MM.1S (cell line): ENCODE data around the gene LIPI.
"Not testable (repeated sequence)": the region's sequence is repeated elsewhere in the genome, so short reads cannot be mapped to it uniquely, and the experiment has no call there.

Source experiments
- DNase-seq: peaks from one replicate; pipeline ENCODE4 v3.0.0-alpha.2; 2015
- H2AFZ ChIP-seq: fragments of 300-600 bp; sonication (generic); 2 replicates; pipeline ENCODE4 v1.6.0; 2016; ENCODE audit warnings: antibody characterized with exemption, low read length
- H3F3A ChIP-seq: fragments of 300-600 bp; sonication (generic); 2 replicates; pipeline ENCODE4 v1.6.1; 2016; ENCODE audit warnings: mild to moderate bottlenecking, antibody characterized with exemption, low read length, moderate library complexity, mixed read lengths; ENCODE audit not compliant: insufficient read depth
- H3K27ac ChIP-seq: fragments of 300-600 bp; sonication (generic); 2 replicates; pipeline ENCODE4 v1.5.1; 2016; ENCODE audit warnings: mild to moderate bottlenecking, low read length
- H3K27me3 ChIP-seq: fragments of 300-600 bp; sonication (generic); replicated peaks from 2 replicates; pipeline ENCODE4 v1.6.0; 2016; ENCODE audit warnings: low read length; ENCODE audit not compliant: insufficient read depth
- H3K36me3 ChIP-seq: fragments of 300-600 bp; sonication (generic); replicated peaks from 2 replicates; pipeline ENCODE4 v1.6.1; 2016; ENCODE audit warnings: mild to moderate bottlenecking, low read length, mixed read lengths; ENCODE audit not compliant: insufficient read depth
- H3K4me1 ChIP-seq: fragments of 300-600 bp; sonication (generic); 2 replicates; pipeline ENCODE4 v1.6.1; 2016; ENCODE audit warnings: low read length, mixed read lengths
- H3K4me2 ChIP-seq: fragments of 300-600 bp; sonication (generic); 2 replicates; pipeline ENCODE4 v1.6.0; 2016; ENCODE audit warnings: low read depth, low read length
- H3K4me3 ChIP-seq: fragments of 300-600 bp; sonication (generic); 2 replicates; pipeline ENCODE4 v1.5.1; 2016; ENCODE audit warnings: low read length, mixed read lengths
- H3K79me2 ChIP-seq: fragments of 300-600 bp; sonication (generic); 2 replicates; pipeline ENCODE4 v1.6.1; 2016; ENCODE audit warnings: mixed run types, low read length, mixed read lengths
- H3K9ac ChIP-seq: fragments of 300-600 bp; sonication (generic); 2 replicates; pipeline ENCODE4 v1.6.1; 2016; ENCODE audit warnings: low read length, mixed read lengths
- H3K9me2 ChIP-seq: fragments of 300-600 bp; sonication (generic); replicated peaks from 2 replicates; pipeline ENCODE4 v1.6.1; 2016; ENCODE audit warnings: mild to moderate bottlenecking, low read length, mixed read lengths; ENCODE audit not compliant: insufficient read depth
- H3K9me3 ChIP-seq: fragments of 300-600 bp; sonication (generic); replicated peaks from 2 replicates; pipeline ENCODE4 v1.6.1; 2016; ENCODE audit warnings: mild to moderate bottlenecking, low read length, mixed read lengths; ENCODE audit not compliant: insufficient read depth
- H4K20me1 ChIP-seq: fragments of 300-600 bp; sonication (generic); 2 replicates; pipeline ENCODE4 v1.6.1; 2016; ENCODE audit warnings: mild to moderate bottlenecking, low read length, moderate library complexity, mixed read lengths; ENCODE audit not compliant: insufficient read depth
- CTCF ChIP-seq: fragments of 300-600 bp; sonication (generic); IDR thresholded peaks from 2 replicates; pipeline ENCODE4 v1.5.1; 2016; ENCODE audit warnings: antibody characterized with exemption, low read length, mixed read lengths
- EZH2 ChIP-seq: fragments of 300-600 bp; sonication (generic); optimal IDR thresholded peaks from 2 replicates; pipeline ENCODE3; 2017; ENCODE audit warnings: low read depth, mild to moderate bottlenecking, antibody characterized with exemption, low read length, mixed read lengths
- EZH2phosphoT487 ChIP-seq: fragments of 300-600 bp; sonication (generic); IDR thresholded peaks from 2 replicates; pipeline ENCODE4 v1.6.1; 2018; ENCODE audit warnings: antibody characterized with exemption, low read length

Gene LIPI

GRCh38 chr21:14213164-14213563 lies 2.4 kb upstream of the LIPI start:
- no peak overlapping the region for H3K4me3 ChIP-seq
- H2AFZ ChIP-seq, result no peak overlapping the region
- no peak for TF ChIP-seq CTCF
- no peak for TF ChIP-seq EZH2phosphoT487
- TF ChIP-seq EZH2, result no peak
- no peaks in the 10 kb centered on the region for H3K27me3 ChIP-seq
- H3K4me1 ChIP-seq, result no peaks in the 10 kb centered on the region; the same call in 1 of the 2 replicates
- H3F3A ChIP-seq, result no peaks in the 10 kb centered on the region
- DNase-seq, result no peak
- no peaks in the 10 kb centered on the region for H3K9me3 ChIP-seq
- H3K79me2 ChIP-seq, result no peaks in the 10 kb centered on the region
- no peaks in the 10 kb centered on the region for H3K36me3 ChIP-seq
- no peak overlapping the region for H3K27ac ChIP-seq
- H3K9me2 ChIP-seq, result no peaks in the 10 kb centered on the region
- H3K9ac ChIP-seq, result no peak overlapping the region
- H3K4me2 ChIP-seq, result no peak overlapping the region
- H4K20me1 ChIP-seq, result no peaks in the 10 kb centered on the region

GRCh38 chr21:14206222-14206621 lies 4.5 kb downstream of the LIPI start:
- no peak overlapping the region for H2AFZ ChIP-seq
- no peaks in the 10 kb centered on the region for H3K9me3 ChIP-seq
- TF ChIP-seq EZH2 (no peak), CTCF (no peak), EZH2phosphoT487 (no peak)
- H3K4me1 ChIP-seq, result no peaks in the 10 kb centered on the region
- no peak overlapping the region for H3K27ac ChIP-seq
- no peaks in the 10 kb centered on the region for H3K9me2 ChIP-seq
- H3K4me3 ChIP-seq, result no peak overlapping the region
- no peak overlapping the region for H3K4me2 ChIP-seq
- H3F3A ChIP-seq, result no peaks in the 10 kb centered on the region
- no peak overlapping the region for H3K9ac ChIP-seq
- no peaks in the 10 kb centered on the region for H3K79me2 ChIP-seq
- no peak for DNase-seq
- no peaks in the 10 kb centered on the region for H3K36me3 ChIP-seq
- H3K27me3 ChIP-seq, result no peaks in the 10 kb centered on the region
- H4K20me1 ChIP-seq, result no peaks in the 10 kb centered on the region

GRCh38 chr21:14166463-14167223 lies 44.1 kb downstream of the LIPI start:
- not testable (repeated sequence) for H3K79me2 ChIP-seq, H3K27ac ChIP-seq, H2AFZ ChIP-seq, H3K27me3 ChIP-seq, H3K4me1 ChIP-seq, H3K36me3 ChIP-seq, H3K9me2 ChIP-seq, H3F3A ChIP-seq, DNase-seq, H3K4me3 ChIP-seq, H3K9me3 ChIP-seq, H4K20me1 ChIP-seq, H3K9ac ChIP-seq, H3K4me2 ChIP-seq

- no peak for TF ChIP-seq EZH2
- TF ChIP-seq CTCF, result no peak
- TF ChIP-seq EZH2phosphoT487, result no peak
- Histone ChIP-seq H3K4me2 (no peak overlapping the region), H3K79me2 (no peaks in the 10 kb centered on the region), H3K4me3 (no peak overlapping the region), H3K4me1 (no peaks in the 10 kb centered on the region), H3K36me3 (no peaks in the 10 kb centered on the region), H3K27ac (no peak overlapping the region), H4K20me1 (no peaks in the 10 kb centered on the region), H2AFZ (no peak overlapping the region), H3F3A (no peaks in the 10 kb centered on the region), H3K27me3 (no peaks in the 10 kb centered on the region), H3K9me3 (no peaks in the 10 kb centered on the region), H3K9ac (no peak overlapping the region), H3K9me2 (no peaks in the 10 kb centered on the region)
- DNase-seq, result no peak
Measured at GRCh38 chr21:14143999-14144398, 66.8 kb downstream of the LIPI start.
